HCT116 (cell line): Measurements from ENCODE around the gene BIRC6.

ENCODE experiments used
- EZH2 ChIP-seq: fragments of 200-600 bp; sonication (generic); IDR thresholded peaks from 2 replicates; pipeline ENCODE4 v1.6.1; 2017; ENCODE audit warnings: antibody characterized with exemption, mixed run types
- EZH2phosphoT487 ChIP-seq: fragments of 200-600 bp; IDR thresholded peaks from 2 replicates; pipeline ENCODE4 v1.6.1; 2018; ENCODE audit warnings: antibody characterized with exemption, borderline replicate concordance
- JUND ChIP-seq: IDR thresholded peaks from 2 replicates; pipeline ENCODE4 v1.6.1; 2012
- MAX ChIP-seq: IDR thresholded peaks from 2 replicates; pipeline ENCODE4 v1.6.1; 2012
- POLR2A ChIP-seq: IDR thresholded peaks from 2 replicates; pipeline ENCODE4 v1.7.0; 2011; ENCODE audit warnings: borderline replicate concordance; ENCODE audit not compliant: insufficient read depth, insufficient read length; ENCODE audit errors: extremely low read depth
- POLR2AphosphoS5 ChIP-seq: IDR thresholded peaks from 2 replicates; pipeline ENCODE4 v1.6.1; 2011; ENCODE audit warnings: mild to moderate bottlenecking, low read depth, low read length, moderate library complexity
- RAD21 ChIP-seq: IDR thresholded peaks from 2 replicates; pipeline ENCODE4 v1.6.1; 2012; ENCODE audit warnings: low read depth, mild to moderate bottlenecking
- SRF ChIP-seq: IDR thresholded peaks from 2 replicates; pipeline ENCODE4 v1.6.1; 2012; ENCODE audit warnings: low read depth
- YY1 ChIP-seq: IDR thresholded peaks from 2 replicates; pipeline ENCODE4 v1.6.1; 2011; ENCODE audit warnings: low read length, low read depth, moderate library complexity, mild to moderate bottlenecking; ENCODE audit not compliant: insufficient replicate concordance; ENCODE audit errors: extremely low read depth
- ZNF274 ChIP-seq: fragments of 200-500 bp; sonication (Bioruptor generic); IDR thresholded peaks from 2 replicates; pipeline ENCODE4 v1.6.1; 2014; ENCODE audit warnings: mild to moderate bottlenecking, low read depth, low read length, inconsistent platforms
- TF ChIP-seq, protein P1 (sequence below), 3 experiments: fragments of 200-600 bp in 1 of 3; sonication (generic) in 1 of 3; IDR thresholded peaks in 2 of 3; conservative IDR thresholded peaks in 1 of 3; 2 replicates each; pipeline ENCODE4 v1.5.1; 2012 to 2017; ENCODE audit warnings: low read depth in 2 of 3, low read length in 2 of 3, antibody characterized with exemption in 1 of 3, borderline replicate concordance in 1 of 3, control low read depth in 1 of 3, mild to moderate bottlenecking in 1 of 3, mixed read lengths in 1 of 3, mixed run types in 1 of 3, moderate library complexity in 1 of 3; ENCODE audit not compliant: insufficient read depth in 1 of 3
- TF ChIP-seq, protein P2 (sequence below): IDR thresholded peaks from 2 replicates; pipeline ENCODE4 v1.6.1; 2012; ENCODE audit warnings: low read depth
- TF ChIP-seq, protein P3 (sequence below): IDR thresholded peaks from 2 replicates; pipeline ENCODE4 v1.6.1; 2012

GRCh38 chr2:32464431-32464830, 107.6 kb downstream of the BIRC6 start:
- TF ChIP-seq POLR2AphosphoS5 (no peak), EZH2 (no peak), POLR2A (no peak), ZNF274 (no peak), JUND (no peak), SRF (no peak), EZH2phosphoT487 (no peak), MAX (no peak), YY1 (no peak), RAD21 (no peak)
- TF ChIP-seq, protein P1, sequence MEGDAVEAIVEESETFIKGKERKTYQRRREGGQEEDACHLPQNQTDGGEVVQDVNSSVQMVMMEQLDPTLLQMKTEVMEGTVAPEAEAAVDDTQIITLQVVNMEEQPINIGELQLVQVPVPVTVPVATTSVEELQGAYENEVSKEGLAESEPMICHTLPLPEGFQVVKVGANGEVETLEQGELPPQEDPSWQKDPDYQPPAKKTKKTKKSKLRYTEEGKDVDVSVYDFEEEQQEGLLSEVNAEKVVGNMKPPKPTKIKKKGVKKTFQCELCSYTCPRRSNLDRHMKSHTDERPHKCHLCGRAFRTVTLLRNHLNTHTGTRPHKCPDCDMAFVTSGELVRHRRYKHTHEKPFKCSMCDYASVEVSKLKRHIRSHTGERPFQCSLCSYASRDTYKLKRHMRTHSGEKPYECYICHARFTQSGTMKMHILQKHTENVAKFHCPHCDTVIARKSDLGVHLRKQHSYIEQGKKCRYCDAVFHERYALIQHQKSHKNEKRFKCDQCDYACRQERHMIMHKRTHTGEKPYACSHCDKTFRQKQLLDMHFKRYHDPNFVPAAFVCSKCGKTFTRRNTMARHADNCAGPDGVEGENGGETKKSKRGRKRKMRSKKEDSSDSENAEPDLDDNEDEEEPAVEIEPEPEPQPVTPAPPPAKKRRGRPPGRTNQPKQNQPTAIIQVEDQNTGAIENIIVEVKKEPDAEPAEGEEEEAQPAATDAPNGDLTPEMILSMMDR (IDR thresholded peaks at IDR 0.05 in 2 of 3, conservative IDR thresholded peaks at IDR 0.05 in 1 of 3; ENCODE audit: borderline replicate concordance in 1 of 3, insufficient read depth in 1 of 3, low read depth in 2 of 3, low read length in 2 of 3), result no peak
- TF ChIP-seq, protein P2, sequence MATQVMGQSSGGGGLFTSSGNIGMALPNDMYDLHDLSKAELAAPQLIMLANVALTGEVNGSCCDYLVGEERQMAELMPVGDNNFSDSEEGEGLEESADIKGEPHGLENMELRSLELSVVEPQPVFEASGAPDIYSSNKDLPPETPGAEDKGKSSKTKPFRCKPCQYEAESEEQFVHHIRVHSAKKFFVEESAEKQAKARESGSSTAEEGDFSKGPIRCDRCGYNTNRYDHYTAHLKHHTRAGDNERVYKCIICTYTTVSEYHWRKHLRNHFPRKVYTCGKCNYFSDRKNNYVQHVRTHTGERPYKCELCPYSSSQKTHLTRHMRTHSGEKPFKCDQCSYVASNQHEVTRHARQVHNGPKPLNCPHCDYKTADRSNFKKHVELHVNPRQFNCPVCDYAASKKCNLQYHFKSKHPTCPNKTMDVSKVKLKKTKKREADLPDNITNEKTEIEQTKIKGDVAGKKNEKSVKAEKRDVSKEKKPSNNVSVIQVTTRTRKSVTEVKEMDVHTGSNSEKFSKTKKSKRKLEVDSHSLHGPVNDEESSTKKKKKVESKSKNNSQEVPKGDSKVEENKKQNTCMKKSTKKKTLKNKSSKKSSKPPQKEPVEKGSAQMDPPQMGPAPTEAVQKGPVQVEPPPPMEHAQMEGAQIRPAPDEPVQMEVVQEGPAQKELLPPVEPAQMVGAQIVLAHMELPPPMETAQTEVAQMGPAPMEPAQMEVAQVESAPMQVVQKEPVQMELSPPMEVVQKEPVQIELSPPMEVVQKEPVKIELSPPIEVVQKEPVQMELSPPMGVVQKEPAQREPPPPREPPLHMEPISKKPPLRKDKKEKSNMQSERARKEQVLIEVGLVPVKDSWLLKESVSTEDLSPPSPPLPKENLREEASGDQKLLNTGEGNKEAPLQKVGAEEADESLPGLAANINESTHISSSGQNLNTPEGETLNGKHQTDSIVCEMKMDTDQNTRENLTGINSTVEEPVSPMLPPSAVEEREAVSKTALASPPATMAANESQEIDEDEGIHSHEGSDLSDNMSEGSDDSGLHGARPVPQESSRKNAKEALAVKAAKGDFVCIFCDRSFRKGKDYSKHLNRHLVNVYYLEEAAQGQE, result no peak
- TF ChIP-seq, protein P3, sequence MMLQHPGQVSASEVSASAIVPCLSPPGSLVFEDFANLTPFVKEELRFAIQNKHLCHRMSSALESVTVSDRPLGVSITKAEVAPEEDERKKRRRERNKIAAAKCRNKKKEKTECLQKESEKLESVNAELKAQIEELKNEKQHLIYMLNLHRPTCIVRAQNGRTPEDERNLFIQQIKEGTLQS, result no peak
